Measurements from ENCODE around the gene RSRC1.

The RSRC1 gene

GRCh38 chr3:158419820-158420653, 310.1 kb downstream of the RSRC1 start:
- no peaks in the 10 kb centered on the region for H3K36me3 ChIP-seq (ENCODE audit: control insufficient read depth in 1 of 2, insufficient read depth in 2 of 2, low read length in 2 of 2)
- H3K27me3 ChIP-seq (ENCODE audit: low read depth, low read length), result no peaks in the 10 kb centered on the region
- H3K4me1 ChIP-seq (ENCODE audit: control insufficient read depth in 1 of 2, insufficient read depth in 2 of 2, low read length in 2 of 2), result no peaks in the 10 kb centered on the region
- H3K27ac ChIP-seq (ENCODE audit: low read length), result no peak overlapping the region
- H3K9me3 ChIP-seq (ENCODE audit: control insufficient read depth in 1 of 2, low read length in 2 of 2), result no peaks in the 10 kb centered on the region
- no peak overlapping the region for H3K4me3 ChIP-seq (ENCODE audit: low read depth in 1 of 2, low read length in 2 of 2)

DNA sequence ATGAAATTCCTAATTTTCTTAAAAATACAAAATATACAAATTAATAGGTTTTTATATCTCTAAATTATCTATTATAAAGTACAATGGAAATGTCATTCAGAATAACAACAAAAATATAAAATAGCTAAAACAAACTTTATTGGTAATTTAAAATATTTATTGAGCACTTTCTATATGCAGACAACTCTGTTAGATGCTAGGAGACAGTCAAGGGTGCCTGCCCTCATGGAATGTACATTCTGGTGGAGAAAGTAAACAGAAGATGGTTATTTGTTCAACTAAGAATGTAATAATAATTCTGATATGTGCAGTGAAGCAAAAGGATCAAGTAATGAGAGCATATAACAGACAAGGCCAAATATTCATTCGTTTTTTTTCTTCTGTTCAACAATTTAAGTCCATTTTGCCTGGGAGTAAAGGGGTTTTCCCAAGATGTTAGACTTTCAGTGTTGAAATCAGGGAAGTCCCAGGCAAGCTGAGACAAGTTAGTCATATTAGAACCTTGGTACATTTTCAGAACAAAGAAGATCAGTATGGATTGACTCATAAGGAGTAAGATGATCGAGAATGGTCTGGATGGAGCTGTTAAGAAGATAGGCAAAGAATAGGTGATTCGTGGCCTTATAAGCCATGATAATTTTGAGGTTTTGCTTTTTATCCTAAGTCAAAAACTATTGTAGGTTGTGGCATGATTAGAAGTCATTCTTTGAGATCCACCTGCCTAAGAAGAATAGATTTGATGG, 310.9 kb downstream of the RSRC1 start:
- no peak overlapping the region for H3K27ac ChIP-seq (ENCODE audit: low read length)
- H3K4me3 ChIP-seq (ENCODE audit: low read depth in 1 of 2, low read length in 2 of 2), result no peak overlapping the region
- H3K36me3 ChIP-seq (ENCODE audit: control insufficient read depth in 1 of 2, insufficient read depth in 2 of 2, low read length in 2 of 2), result no peaks in the 10 kb centered on the region
- no peaks in the 10 kb centered on the region for H3K27me3 ChIP-seq (ENCODE audit: low read depth, low read length)
- no peaks in the 10 kb centered on the region for H3K4me1 ChIP-seq (ENCODE audit: control insufficient read depth in 1 of 2, insufficient read depth in 2 of 2, low read length in 2 of 2)
- no peaks in the 10 kb centered on the region for H3K9me3 ChIP-seq (ENCODE audit: control insufficient read depth in 1 of 2, low read length in 2 of 2)

DNA sequence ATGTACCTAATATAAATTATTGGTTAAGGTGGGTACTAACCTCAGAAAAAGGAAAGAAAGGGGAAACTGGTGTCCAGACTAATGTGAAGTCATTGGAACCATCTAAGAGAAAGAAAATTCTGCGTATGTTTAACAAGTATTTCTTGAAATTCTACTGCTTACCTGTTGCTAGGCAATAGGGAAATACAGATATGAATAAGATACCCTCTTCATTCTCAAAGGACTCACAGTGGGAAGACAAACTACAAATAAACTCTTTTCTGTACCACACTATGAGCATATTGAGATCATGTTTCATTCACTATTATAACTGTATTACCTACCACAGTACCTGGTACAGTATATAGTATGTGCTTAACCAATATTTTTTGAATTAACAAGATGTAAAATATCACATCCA, 320.6 kb downstream of the RSRC1 start:
- no peaks in the 10 kb centered on the region for H3K36me3 ChIP-seq (ENCODE audit: control insufficient read depth in 1 of 2, insufficient read depth in 2 of 2, low read length in 2 of 2)
- no peak overlapping the region for H3K4me3 ChIP-seq (ENCODE audit: low read depth in 1 of 2, low read length in 2 of 2)
- H3K9me3 ChIP-seq (ENCODE audit: control insufficient read depth in 1 of 2, low read length in 2 of 2), result no peaks in the 10 kb centered on the region
- H3K27ac ChIP-seq (ENCODE audit: low read length), result no peak overlapping the region
- no peaks in the 10 kb centered on the region for H3K27me3 ChIP-seq (ENCODE audit: low read depth, low read length)
- no peaks in the 10 kb centered on the region for H3K4me1 ChIP-seq (ENCODE audit: control insufficient read depth in 1 of 2, insufficient read depth in 2 of 2, low read length in 2 of 2)

DNA sequence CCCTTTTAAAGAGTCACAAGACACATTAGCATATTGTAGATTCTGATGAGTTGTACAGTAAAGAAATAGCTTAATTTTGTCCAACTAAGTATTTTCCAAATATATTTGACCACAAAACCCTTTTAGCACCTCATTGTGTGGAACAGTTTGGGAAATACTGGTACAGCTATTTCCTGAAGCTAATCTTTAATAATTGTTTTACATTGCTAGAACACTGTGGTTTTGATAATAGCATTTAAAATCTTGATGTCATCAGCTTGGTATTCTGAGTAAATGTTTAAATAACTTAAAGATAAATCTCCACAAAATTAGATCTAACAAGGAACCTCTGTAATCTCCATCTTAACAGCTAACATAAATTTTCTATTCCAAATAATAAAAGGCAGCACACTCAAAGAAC, 321.1 kb downstream of the RSRC1 start:
- Histone ChIP-seq H3K4me1 (ENCODE audit: control insufficient read depth in 1 of 2, insufficient read depth in 2 of 2, low read length in 2 of 2) (no peaks in the 10 kb centered on the region), H3K36me3 (ENCODE audit: control insufficient read depth in 1 of 2, insufficient read depth in 2 of 2, low read length in 2 of 2) (no peaks in the 10 kb centered on the region), H3K9me3 (ENCODE audit: control insufficient read depth in 1 of 2, low read length in 2 of 2) (no peaks in the 10 kb centered on the region), H3K27me3 (ENCODE audit: low read depth, low read length) (no peaks in the 10 kb centered on the region), H3K27ac (ENCODE audit: low read length) (no peak overlapping the region), H3K4me3 (ENCODE audit: low read depth in 1 of 2, low read length in 2 of 2) (no peak overlapping the region)

DNA sequence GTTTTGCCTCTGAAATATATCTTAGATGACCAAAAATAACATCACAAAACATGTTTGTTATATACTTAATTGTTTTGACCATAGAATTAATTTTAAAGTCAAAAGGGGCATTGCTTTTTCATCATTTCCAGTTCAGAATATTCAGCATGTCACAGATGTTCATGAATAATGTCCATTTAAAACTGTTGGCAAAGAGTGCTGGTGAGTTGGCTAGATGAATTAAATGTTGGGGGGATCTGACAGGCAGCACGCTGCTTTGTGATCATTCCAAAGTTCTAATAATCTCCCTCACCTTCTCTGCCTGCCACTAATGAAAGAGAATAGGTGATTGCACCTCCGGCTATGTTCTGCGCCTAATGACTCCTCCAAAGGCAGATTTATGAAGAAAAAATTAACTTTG, 321.9 kb downstream of the RSRC1 start:
- H3K27me3 ChIP-seq (ENCODE audit: low read depth, low read length), result no peaks in the 10 kb centered on the region
- H3K27ac ChIP-seq (ENCODE audit: low read length), result no peak overlapping the region
- no peaks in the 10 kb centered on the region for H3K36me3 ChIP-seq (ENCODE audit: control insufficient read depth in 1 of 2, insufficient read depth in 2 of 2, low read length in 2 of 2)
- H3K9me3 ChIP-seq (ENCODE audit: control insufficient read depth in 1 of 2, low read length in 2 of 2), result no peaks in the 10 kb centered on the region
- H3K4me3 ChIP-seq (ENCODE audit: low read depth in 1 of 2, low read length in 2 of 2), result no peak overlapping the region
- no peaks in the 10 kb centered on the region for H3K4me1 ChIP-seq (ENCODE audit: control insufficient read depth in 1 of 2, insufficient read depth in 2 of 2, low read length in 2 of 2)

- Histone ChIP-seq H3K27me3 (ENCODE audit: low read depth, low read length) (no peaks in the 10 kb centered on the region), H3K4me3 (ENCODE audit: low read depth in 1 of 2, low read length in 2 of 2) (no peak overlapping the region), H3K36me3 (ENCODE audit: control insufficient read depth in 1 of 2, insufficient read depth in 2 of 2, low read length in 2 of 2) (no peaks in the 10 kb centered on the region), H3K4me1 (ENCODE audit: control insufficient read depth in 1 of 2, insufficient read depth in 2 of 2, low read length in 2 of 2) (no peaks in the 10 kb centered on the region), H3K9me3 (ENCODE audit: control insufficient read depth in 1 of 2, low read length in 2 of 2) (no peaks in the 10 kb centered on the region), H3K27ac (ENCODE audit: low read length) (no peak overlapping the region)
Observed at GRCh38 chr3:158434412-158435038, 324.6 kb downstream of the RSRC1 start.

- Histone ChIP-seq H3K36me3 (ENCODE audit: control insufficient read depth in 1 of 2, insufficient read depth in 2 of 2, low read length in 2 of 2) (no peaks in the 10 kb centered on the region), H3K9me3 (ENCODE audit: control insufficient read depth in 1 of 2, low read length in 2 of 2) (no peaks in the 10 kb centered on the region), H3K27me3 (ENCODE audit: low read depth, low read length) (no peaks in the 10 kb centered on the region), H3K4me1 (ENCODE audit: control insufficient read depth in 1 of 2, insufficient read depth in 2 of 2, low read length in 2 of 2) (no peaks in the 10 kb centered on the region), H3K4me3 (ENCODE audit: low read depth in 1 of 2, low read length in 2 of 2) (no peak overlapping the region), H3K27ac (ENCODE audit: low read length) (no peak overlapping the region)
Observed at GRCh38 chr3:158443632-158444031, 333.7 kb downstream of the RSRC1 start.

DNA sequence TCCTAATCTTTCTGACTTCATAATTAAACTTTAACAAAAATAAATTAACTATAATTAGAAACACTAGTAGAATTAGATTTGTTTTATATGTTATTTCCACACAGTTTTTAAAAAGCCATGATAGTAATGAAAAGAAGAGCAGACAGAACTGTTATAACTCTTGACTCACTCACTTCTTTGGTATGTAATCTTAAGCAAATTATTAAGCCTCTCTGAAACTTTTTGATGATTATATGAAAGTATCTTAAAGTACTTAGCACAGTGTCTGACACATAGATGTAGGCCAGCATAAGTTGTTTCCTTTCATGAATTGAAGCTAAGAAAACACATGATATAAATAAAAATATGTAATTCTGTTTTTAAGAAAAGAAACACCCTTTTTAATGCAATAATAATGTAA, 337.5 kb downstream of the RSRC1 start:
- H3K27ac ChIP-seq (ENCODE audit: low read length), result no peak overlapping the region
- H3K27me3 ChIP-seq (ENCODE audit: low read depth, low read length), result no peaks in the 10 kb centered on the region
- no peaks in the 10 kb centered on the region for H3K4me1 ChIP-seq (ENCODE audit: control insufficient read depth in 1 of 2, insufficient read depth in 2 of 2, low read length in 2 of 2)
- H3K9me3 ChIP-seq (ENCODE audit: control insufficient read depth in 1 of 2, low read length in 2 of 2), result no peaks in the 10 kb centered on the region
- no peaks in the 10 kb centered on the region for H3K36me3 ChIP-seq (ENCODE audit: control insufficient read depth in 1 of 2, insufficient read depth in 2 of 2, low read length in 2 of 2)
- no peak overlapping the region for H3K4me3 ChIP-seq (ENCODE audit: low read depth in 1 of 2, low read length in 2 of 2)

DNA sequence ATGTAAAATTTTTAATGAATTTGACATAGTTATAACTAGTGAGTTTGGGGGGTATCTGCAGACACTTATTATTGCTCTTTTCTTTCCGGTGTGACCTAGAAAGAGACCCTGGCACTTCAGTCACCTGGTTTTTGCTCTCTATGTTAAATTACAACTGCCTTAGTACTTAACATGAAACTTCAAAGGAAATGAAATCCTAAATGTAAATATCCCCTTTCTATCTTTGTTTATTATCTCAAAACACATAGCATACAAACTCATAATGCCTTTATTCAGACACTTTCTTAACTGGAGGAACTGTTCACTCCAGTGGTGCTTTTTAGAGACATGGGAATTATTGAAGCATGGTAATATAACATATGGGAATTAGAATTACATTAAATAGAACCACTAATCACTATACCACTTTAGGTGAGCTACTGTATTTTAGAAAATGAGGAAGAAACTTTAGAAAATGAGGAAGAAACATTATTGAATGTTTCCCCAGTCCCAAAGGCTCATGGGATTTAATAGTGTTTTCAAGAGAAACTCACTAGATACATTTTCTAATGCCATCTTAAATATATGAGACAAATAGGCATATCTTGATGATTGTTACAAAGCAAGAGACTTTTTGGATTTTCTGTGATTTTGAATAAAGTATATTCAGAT, 341.6 kb downstream of the RSRC1 start:
- H3K9me3 ChIP-seq (ENCODE audit: control insufficient read depth in 1 of 2, low read length in 2 of 2), result no peaks in the 10 kb centered on the region
- H3K27ac ChIP-seq (ENCODE audit: low read length), result no peak overlapping the region
- no peaks in the 10 kb centered on the region for H3K4me1 ChIP-seq (ENCODE audit: control insufficient read depth in 1 of 2, insufficient read depth in 2 of 2, low read length in 2 of 2)
- H3K4me3 ChIP-seq (ENCODE audit: low read depth in 1 of 2, low read length in 2 of 2), result no peak overlapping the region
- H3K27me3 ChIP-seq (ENCODE audit: low read depth, low read length), result no peaks in the 10 kb centered on the region
- H3K36me3 ChIP-seq (ENCODE audit: control insufficient read depth in 1 of 2, insufficient read depth in 2 of 2, low read length in 2 of 2), result no peaks in the 10 kb centered on the region

GRCh38 chr3:158452334-158452733, 342.4 kb downstream of the RSRC1 start:
- Histone ChIP-seq H3K36me3 (ENCODE audit: control insufficient read depth in 1 of 2, insufficient read depth in 2 of 2, low read length in 2 of 2) (no peaks in the 10 kb centered on the region), H3K9me3 (ENCODE audit: control insufficient read depth in 1 of 2, low read length in 2 of 2) (no peaks in the 10 kb centered on the region), H3K4me3 (ENCODE audit: low read depth in 1 of 2, low read length in 2 of 2) (no peak overlapping the region)

GRCh38 chr3:158453004-158453403, 343.1 kb downstream of the RSRC1 start:
- no peaks in the 10 kb centered on the region for H3K27me3 ChIP-seq (ENCODE audit: low read depth, low read length)
- no peaks in the 10 kb centered on the region for H3K4me1 ChIP-seq (ENCODE audit: control insufficient read depth in 1 of 2, insufficient read depth in 2 of 2, low read length in 2 of 2)
- H3K4me3 ChIP-seq (ENCODE audit: low read depth in 1 of 2, low read length in 2 of 2), result no peak overlapping the region
- no peak overlapping the region for H3K27ac ChIP-seq (ENCODE audit: low read length)
- no peaks in the 10 kb centered on the region for H3K9me3 ChIP-seq (ENCODE audit: control insufficient read depth in 1 of 2, low read length in 2 of 2)
- H3K36me3 ChIP-seq (ENCODE audit: control insufficient read depth in 1 of 2, insufficient read depth in 2 of 2, low read length in 2 of 2), result no peaks in the 10 kb centered on the region

More at GRCh38 chr3:158452334-158452733, 342.4 kb downstream of the RSRC1 start:
- Histone ChIP-seq H3K4me1 (ENCODE audit: control insufficient read depth in 1 of 2, insufficient read depth in 2 of 2, low read length in 2 of 2) (no peaks in the 10 kb centered on the region), H3K27me3 (ENCODE audit: low read depth, low read length) (no peaks in the 10 kb centered on the region), H3K27ac (ENCODE audit: low read length) (no peak overlapping the region)
